ENCODE measurements around the gene C1S. TPM values are rescaled to one million over a fixed set of nuclear protein-coding genes. Genes with fewer than 3 reads are reported as not detected.

The C1S gene
- total and polyA plus RNA-seq, 8 donors = 111 to 326 (median 124) TPM

GRCh38 chr12:7015555-7016370 lies 44.8 kb upstream of the C1S start:
- no peak for TF ChIP-seq CTCF (IDR thresholded peaks at IDR 0.05)
- DNase-seq = no peak
- no peaks in the 10 kb centered on the region for H3K9me3 ChIP-seq
- H3K27ac ChIP-seq = no peak overlapping the region
- H3K4me3 ChIP-seq = peak overlapping the region in 1 of 2 donors; percentile 95
- ATAC-seq = no peak
- intact Hi-C loops (cut with DNase I) = no loop called here
- peaks cover 15 to 65% of the 10 kb centered on the region in 2 donors for H3K4me1 ChIP-seq
- H3K36me3 ChIP-seq = peaks cover 0 to 24% of the 10 kb centered on the region in 2 donors
- no peaks in the 10 kb centered on the region for H3K27me3 ChIP-seq

GRCh38 chr12:7016958-7017571 lies 43.5 kb upstream of the C1S start:
- DNase-seq (no peak), ATAC-seq (no peak)
- Histone ChIP-seq H3K9me3 (no peaks in the 10 kb centered on the region), H3K36me3 (peaks cover 0 to 20% of the 10 kb centered on the region in 2 donors), H3K4me3 (peak overlapping the region; percentile 90 to 95), H3K4me1 (peaks cover 15 to 65% of the 10 kb centered on the region in 2 donors), H3K27me3 (no peaks in the 10 kb centered on the region), H3K27ac (no peak overlapping the region)
- no peak for TF ChIP-seq CTCF (IDR thresholded peaks at IDR 0.05)
- intact Hi-C loops (cut with DNase I) = no loop called here

GRCh38 chr12:7017870-7018349 lies 42.6 kb upstream of the C1S start:
- Histone ChIP-seq H3K36me3 (peaks cover 0 to 16% of the 10 kb centered on the region in 2 donors), H3K9me3 (no peaks in the 10 kb centered on the region), H3K4me3 (peak overlapping the region; percentile 90 to 95), H3K4me1 (peaks cover 15 to 61% of the 10 kb centered on the region in 2 donors), H3K27ac (peak overlapping the region; percentile 88 to 91), H3K27me3 (no peaks in the 10 kb centered on the region)
- DNase-seq = peak in 1 of 4 donors; percentile 11
- intact Hi-C loops (cut with DNase I) = no loop called here
- TF ChIP-seq CTCF (IDR thresholded peaks at IDR 0.05) = no peak
- peak; percentile 21 for ATAC-seq

- Histone ChIP-seq H3K4me1 (peaks cover 15 to 55% of the 10 kb centered on the region in 2 donors), H3K27me3 (no peaks in the 10 kb centered on the region), H3K27ac (peak within 1 kb of the TSS; percentile 88 to 91), H3K4me3 (peak within 1 kb of the TSS; percentile 90 to 95), H3K9me3 (no peaks in the 10 kb centered on the region), H3K36me3 (peaks cover 0 to 10% of the 10 kb centered on the region in 2 donors)
- TF ChIP-seq CTCF (IDR thresholded peaks at IDR 0.05) = peak; percentile 79 to 94
- DNase-seq (peak; percentile 96 to 100 (median 97)), ATAC-seq (peak; percentile 96)
- intact Hi-C loops (cut with DNase I) = no loop called here
These were observed 42.0 kb upstream of the C1S start, which contains the start of gene LPCAT3 for GRCh38 chr12:7018350-7019042. TSS of gene LPCAT3 (minus strand) at chr12:7018476. CDS start at chr12:7018424, 52 bp downstream.
